Effector memory CD4-positive, alpha-beta T cell (primary cell): ENCODE data around the gene GABRG1.

ENCODE experiments used
- DNase-seq, 3 donors: peaks; one replicate each; pipeline ENCODE4 v3.0.0-alpha.2; 2020
- H3K27ac ChIP-seq: 2 replicates; pipeline ENCODE4 v1.7.0; 2013; ENCODE audit warnings: mild to moderate bottlenecking, low read length, moderate library complexity; ENCODE audit not compliant: insufficient read depth, poor library complexity, severe bottlenecking
- H3K27me3 ChIP-seq: replicated peaks from 2 replicates; pipeline ENCODE4 v1.7.0; 2013; ENCODE audit warnings: mild to moderate bottlenecking, low read length; ENCODE audit not compliant: insufficient read depth, control insufficient read depth, poor library complexity, severe bottlenecking
- H3K36me3 ChIP-seq: 2 replicates; pipeline ENCODE4 v1.7.0; 2013; ENCODE audit warnings: mild to moderate bottlenecking, low read length, moderate library complexity; ENCODE audit not compliant: control insufficient read depth, insufficient read depth
- H3K4me1 ChIP-seq: 2 replicates; pipeline ENCODE4 v1.7.0; 2013; ENCODE audit warnings: low read length, mild to moderate bottlenecking; ENCODE audit not compliant: control insufficient read depth, insufficient read depth, poor library complexity, severe bottlenecking
- H3K4me3 ChIP-seq: 2 replicates; pipeline ENCODE4 v1.7.0; 2013; ENCODE audit warnings: low read length, low read depth, mild to moderate bottlenecking; ENCODE audit not compliant: insufficient read depth, poor library complexity, severe bottlenecking
- H3K9me3 ChIP-seq: 2 replicates; pipeline ENCODE4 v1.7.0; 2013; ENCODE audit warnings: mild to moderate bottlenecking, low read length, moderate library complexity; ENCODE audit not compliant: control insufficient read depth

Gene GABRG1

DNA sequence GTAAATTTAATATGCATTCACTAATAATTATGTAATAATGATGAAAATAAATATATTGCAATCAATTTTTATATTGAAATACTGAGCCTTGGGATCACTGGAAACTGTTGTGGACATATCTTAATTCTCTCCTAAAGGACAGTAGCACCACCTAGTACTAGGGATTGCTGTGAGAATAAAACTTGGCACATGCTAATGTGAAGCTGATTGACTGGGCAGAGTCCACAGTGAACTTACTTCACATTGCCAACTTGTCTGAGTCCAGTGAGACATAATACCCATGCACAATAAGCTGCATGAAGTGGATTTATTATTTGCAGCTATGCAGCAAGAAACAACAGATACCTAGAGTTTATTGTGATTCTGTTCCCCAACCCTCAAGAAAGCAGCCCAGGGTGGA lies 131.1 kb downstream of the GABRG1 start:
- H3K4me1 ChIP-seq = no peaks in the 10 kb centered on the region
- H3K27me3 ChIP-seq = no peaks in the 10 kb centered on the region
- H3K9me3 ChIP-seq = no peaks in the 10 kb centered on the region
- no peak overlapping the region for H3K4me3 ChIP-seq
- H3K36me3 ChIP-seq = no peaks in the 10 kb centered on the region
- DNase-seq = no peak
- H3K27ac ChIP-seq = no peak overlapping the region

DNA sequence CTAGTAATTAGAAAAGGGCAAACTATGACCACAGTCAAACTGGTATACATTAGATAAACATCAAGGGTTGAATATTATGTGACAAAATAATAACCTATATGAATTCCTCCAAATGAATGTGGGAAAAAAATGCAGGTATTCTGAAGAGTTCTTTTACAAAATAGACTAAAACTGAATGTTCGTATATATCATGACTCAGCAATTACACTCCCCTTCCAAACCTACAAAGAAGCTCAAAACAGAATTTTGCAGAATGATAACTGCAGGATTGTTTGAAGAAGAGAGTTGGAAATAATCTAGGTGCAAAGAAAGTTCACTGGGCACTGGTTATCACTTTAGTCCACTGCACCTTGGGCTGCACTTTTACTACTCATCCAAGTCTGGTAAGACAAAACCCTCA lies 134.1 kb downstream of the GABRG1 start:
- no peak for DNase-seq
- Histone ChIP-seq H3K9me3 (no peaks in the 10 kb centered on the region), H3K36me3 (no peaks in the 10 kb centered on the region), H3K27ac (no peak overlapping the region), H3K4me1 (no peaks in the 10 kb centered on the region), H3K4me3 (no peak overlapping the region), H3K27me3 (no peaks in the 10 kb centered on the region)

DNA sequence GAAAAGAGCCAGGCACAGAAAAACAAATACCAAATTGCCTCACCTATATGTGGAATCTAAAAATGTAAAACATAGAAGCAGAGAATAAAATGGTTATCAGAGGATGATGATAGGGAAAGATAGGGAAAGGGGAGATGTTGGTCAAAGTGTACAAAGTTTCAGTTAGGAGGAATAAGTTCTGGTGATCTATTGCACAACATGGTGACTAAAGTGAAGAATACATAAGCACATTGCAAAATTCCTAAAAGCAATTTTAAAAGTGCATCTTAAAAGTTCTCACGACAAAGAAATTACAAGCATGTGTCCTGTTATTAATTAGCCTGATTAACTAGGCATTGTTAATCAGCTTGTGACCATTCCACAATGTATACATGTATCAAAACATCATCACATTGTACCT lies 136.0 kb downstream of the GABRG1 start:
- H3K27ac ChIP-seq = no peak overlapping the region
- no peaks in the 10 kb centered on the region for H3K9me3 ChIP-seq
- H3K4me1 ChIP-seq = no peaks in the 10 kb centered on the region
- no peak overlapping the region for H3K4me3 ChIP-seq
- H3K36me3 ChIP-seq = no peaks in the 10 kb centered on the region
- no peaks in the 10 kb centered on the region for H3K27me3 ChIP-seq
- DNase-seq = no peak
